Prostate gland (tissue), 2 donors: Measurements from ENCODE around the gene ATP1A1.

Experiments
- POLR2A ChIP-seq: fragments of 450-650 bp; IDR thresholded peaks from one replicate; pipeline ENCODE4 v1.6.1; 2016; ENCODE audit warnings: antibody characterized with exemption, mild to moderate bottlenecking
- POLR2AphosphoS5 ChIP-seq: sonication (generic); formaldehyde crosslinking; IDR thresholded peaks from one replicate; pipeline ENCODE4 v1.6.1; 2017; ENCODE audit warnings: antibody characterized with exemption
- TF ChIP-seq, protein P1 (sequence below), 4 experiments: fragments of 200-600 bp in 2 of 4; fragments of 450-650 bp in 2 of 4; sonication (generic) in 2 of 4; IDR thresholded peaks; 1 replicate in 3 of 4; 2 replicates in 1 of 4; pipeline ENCODE4 v1.5.1; 2016 to 2019; ENCODE audit warnings: antibody characterized with exemption in 4 of 4, mild to moderate bottlenecking in 2 of 4, moderate library complexity in 2 of 4

DNA sequence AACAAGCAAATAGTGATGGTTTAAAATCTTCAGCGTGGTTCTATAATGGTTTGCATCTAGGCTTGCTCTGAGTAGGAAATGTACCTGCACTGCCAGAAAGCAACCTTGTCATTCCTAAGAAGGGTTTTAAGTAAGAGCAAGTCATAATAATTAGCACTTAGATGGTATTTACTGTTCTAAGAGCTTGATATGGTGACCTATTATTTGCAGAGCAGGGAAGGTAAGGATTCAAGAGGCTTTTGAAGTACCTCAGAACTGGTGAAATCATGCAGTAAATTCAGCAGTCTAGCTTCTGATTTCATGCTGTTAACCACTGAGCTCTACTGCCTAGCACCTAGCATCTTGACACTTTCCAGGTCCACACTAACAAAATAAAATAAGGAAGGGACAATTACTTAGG lies 23.7 kb downstream of the ATP1A1 start:
- no peak for TF ChIP-seq POLR2AphosphoS5
- TF ChIP-seq, protein P1, sequence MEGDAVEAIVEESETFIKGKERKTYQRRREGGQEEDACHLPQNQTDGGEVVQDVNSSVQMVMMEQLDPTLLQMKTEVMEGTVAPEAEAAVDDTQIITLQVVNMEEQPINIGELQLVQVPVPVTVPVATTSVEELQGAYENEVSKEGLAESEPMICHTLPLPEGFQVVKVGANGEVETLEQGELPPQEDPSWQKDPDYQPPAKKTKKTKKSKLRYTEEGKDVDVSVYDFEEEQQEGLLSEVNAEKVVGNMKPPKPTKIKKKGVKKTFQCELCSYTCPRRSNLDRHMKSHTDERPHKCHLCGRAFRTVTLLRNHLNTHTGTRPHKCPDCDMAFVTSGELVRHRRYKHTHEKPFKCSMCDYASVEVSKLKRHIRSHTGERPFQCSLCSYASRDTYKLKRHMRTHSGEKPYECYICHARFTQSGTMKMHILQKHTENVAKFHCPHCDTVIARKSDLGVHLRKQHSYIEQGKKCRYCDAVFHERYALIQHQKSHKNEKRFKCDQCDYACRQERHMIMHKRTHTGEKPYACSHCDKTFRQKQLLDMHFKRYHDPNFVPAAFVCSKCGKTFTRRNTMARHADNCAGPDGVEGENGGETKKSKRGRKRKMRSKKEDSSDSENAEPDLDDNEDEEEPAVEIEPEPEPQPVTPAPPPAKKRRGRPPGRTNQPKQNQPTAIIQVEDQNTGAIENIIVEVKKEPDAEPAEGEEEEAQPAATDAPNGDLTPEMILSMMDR (IDR thresholded peaks at IDR 0.05) = no peak
- TF ChIP-seq POLR2A = no peak
